GM06990 (cell line): ENCODE results near the gene KIAA0040.
A peak's percentile ranks its signal among the peaks of the same experiment; 100 is the strongest.

ENCODE experiments used
- DNase-seq: peaks from one replicate; pipeline ENCODE4 v3.0.0-alpha.2; 2011; ENCODE audit not compliant: insufficient read length; ENCODE audit errors: extremely low read depth
- H3K27me3 ChIP-seq: replicated peaks from 2 replicates; pipeline ENCODE4 v1.6.0; 2011; ENCODE audit warnings: low read length; ENCODE audit not compliant: control insufficient read depth, insufficient read depth
- H3K36me3 ChIP-seq: 2 replicates; pipeline ENCODE4 v1.5.1; 2011; ENCODE audit warnings: low read length; ENCODE audit not compliant: control insufficient read depth, insufficient read depth
- H3K4me3 ChIP-seq: replicated peaks from 2 replicates; pipeline ENCODE4 v1.5.1; 2011; ENCODE audit warnings: low read depth, mild to moderate bottlenecking, control low read depth, low read length
- CTCF ChIP-seq: IDR thresholded peaks from 2 replicates; pipeline ENCODE4 v1.5.1; 2011; ENCODE audit warnings: low read length, control low read depth, mild to moderate bottlenecking, inconsistent platforms; ENCODE audit not compliant: insufficient read depth, poor library complexity, severe bottlenecking

KIAA0040 gene

DNA sequence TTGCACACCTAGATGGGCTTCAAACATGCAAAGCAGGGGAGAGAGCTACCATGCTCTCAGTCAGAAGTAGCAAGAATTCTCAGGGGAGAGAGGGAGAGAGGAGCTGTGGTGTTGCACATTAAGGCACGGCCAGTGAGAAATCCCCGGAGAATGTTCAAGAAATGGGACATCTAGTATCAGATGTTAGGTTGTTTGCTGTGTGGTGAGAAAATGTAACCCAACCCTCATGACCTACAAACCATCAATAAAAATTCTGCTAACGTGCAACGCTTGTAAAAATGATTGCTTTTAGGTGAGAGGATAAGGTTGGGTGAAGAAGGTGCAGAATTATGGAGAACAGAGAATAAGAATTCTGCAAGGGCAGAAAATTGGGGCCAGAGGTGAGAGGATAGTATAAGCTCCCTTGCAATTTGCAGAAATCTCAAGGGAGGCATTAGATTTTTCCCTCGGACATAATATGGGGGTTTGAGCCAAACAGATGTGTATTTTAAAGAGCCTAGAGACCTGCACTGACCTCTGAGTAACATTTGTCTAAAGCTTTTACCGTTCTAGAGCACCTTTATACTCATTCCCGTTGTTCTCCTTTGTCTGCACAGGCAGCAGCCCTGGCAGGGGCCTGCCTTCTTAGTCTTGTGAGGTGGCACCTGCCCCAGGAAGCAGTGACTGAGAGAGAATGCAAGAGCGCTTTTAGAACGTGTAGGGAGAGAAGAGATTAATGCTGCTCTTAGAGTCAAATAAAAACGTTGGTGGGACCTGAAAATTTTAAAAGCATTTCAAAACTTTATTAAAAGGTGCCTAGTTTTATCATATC lies 25.4 kb upstream of the KIAA0040 start:
- no peak overlapping the region for H3K4me3 ChIP-seq
- H3K36me3 ChIP-seq: no peaks in the 10 kb centered on the region
- no peak for TF ChIP-seq CTCF
- no peaks in the 10 kb centered on the region for H3K27me3 ChIP-seq
- DNase-seq: no peak

- H3K27me3 ChIP-seq: no peaks in the 10 kb centered on the region
- H3K4me3 ChIP-seq: no peak overlapping the region
- no peaks in the 10 kb centered on the region for H3K36me3 ChIP-seq
- DNase-seq: no peak
- no peak for TF ChIP-seq CTCF
Measured at GRCh38 chr1:175216444-175216843, 23.9 kb upstream of the KIAA0040 start.

GRCh38 chr1:175211656-175212055 lies 19.1 kb upstream of the KIAA0040 start:
- no peak overlapping the region for H3K4me3 ChIP-seq
- no peak for DNase-seq
- no peak for TF ChIP-seq CTCF
- H3K36me3 ChIP-seq: no peaks in the 10 kb centered on the region
- no peaks in the 10 kb centered on the region for H3K27me3 ChIP-seq

- Histone ChIP-seq H3K4me3 (no peak overlapping the region), H3K36me3 (no peaks in the 10 kb centered on the region), H3K27me3 (no peaks in the 10 kb centered on the region)
- DNase-seq: no peak
- TF ChIP-seq CTCF: no peak
Measured at GRCh38 chr1:175210744-175211143, 18.2 kb upstream of the KIAA0040 start.

GRCh38 chr1:175209493-175209921 lies 16.9 kb upstream of the KIAA0040 start:
- TF ChIP-seq CTCF: no peak
- Histone ChIP-seq H3K36me3 (no peaks in the 10 kb centered on the region), H3K4me3 (no peak overlapping the region), H3K27me3 (no peaks in the 10 kb centered on the region)
- peak; percentile 51 for DNase-seq
